Measurements from ENCODE around the gene RALGAPA2.

RALGAPA2 gene

GRCh38 chr20:20406306-20406705 is 306.1 kb downstream of the RALGAPA2 start:
- no peak for TF ChIP-seq ZNF70 (CRISPR knock-in tag; IDR thresholded peaks at IDR 0.05)

GRCh38 chr20:20405623-20406022 is 306.8 kb downstream of the RALGAPA2 start:
- no peak for ATAC-seq
- TF ChIP-seq ZFP3 (CRISPR knock-in tag; IDR thresholded peaks at IDR 0.05) (no peak), ZFP30 (CRISPR knock-in tag; IDR thresholded peaks at IDR 0.05) (no peak), CREB5 (CRISPR knock-in tag; IDR thresholded peaks at IDR 0.05; ENCODE audit: low read depth) (no peak), TOX (CRISPR knock-in tag; IDR thresholded peaks at IDR 0.05; ENCODE audit: borderline replicate concordance) (no peak), ZNF565 (CRISPR knock-in tag; conservative IDR thresholded peaks at IDR 0.05; ENCODE audit: low read depth) (no peak), ZC3H10 (CRISPR knock-in tag; IDR thresholded peaks at IDR 0.05) (no peak)
- TF ChIP-seq, protein P1, sequence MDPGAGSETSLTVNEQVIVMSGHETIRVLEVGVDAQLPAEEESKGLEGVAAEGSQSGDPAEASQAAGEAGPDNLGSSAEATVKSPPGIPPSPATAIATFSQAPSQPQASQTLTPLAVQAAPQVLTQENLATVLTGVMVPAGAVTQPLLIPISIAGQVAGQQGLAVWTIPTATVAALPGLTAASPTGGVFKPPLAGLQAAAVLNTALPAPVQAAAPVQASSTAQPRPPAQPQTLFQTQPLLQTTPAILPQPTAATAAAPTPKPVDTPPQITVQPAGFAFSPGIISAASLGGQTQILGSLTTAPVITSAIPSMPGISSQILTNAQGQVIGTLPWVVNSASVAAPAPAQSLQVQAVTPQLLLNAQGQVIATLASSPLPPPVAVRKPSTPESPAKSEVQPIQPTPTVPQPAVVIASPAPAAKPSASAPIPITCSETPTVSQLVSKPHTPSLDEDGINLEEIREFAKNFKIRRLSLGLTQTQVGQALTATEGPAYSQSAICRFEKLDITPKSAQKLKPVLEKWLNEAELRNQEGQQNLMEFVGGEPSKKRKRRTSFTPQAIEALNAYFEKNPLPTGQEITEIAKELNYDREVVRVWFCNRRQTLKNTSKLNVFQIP (CRISPR knock-in tag; IDR thresholded peaks at IDR 0.05; ENCODE audit: borderline replicate concordance, low read depth) = no peak

More at GRCh38 chr20:20406306-20406705, 306.1 kb downstream of the RALGAPA2 start:
- ATAC-seq = no peak

DNA sequence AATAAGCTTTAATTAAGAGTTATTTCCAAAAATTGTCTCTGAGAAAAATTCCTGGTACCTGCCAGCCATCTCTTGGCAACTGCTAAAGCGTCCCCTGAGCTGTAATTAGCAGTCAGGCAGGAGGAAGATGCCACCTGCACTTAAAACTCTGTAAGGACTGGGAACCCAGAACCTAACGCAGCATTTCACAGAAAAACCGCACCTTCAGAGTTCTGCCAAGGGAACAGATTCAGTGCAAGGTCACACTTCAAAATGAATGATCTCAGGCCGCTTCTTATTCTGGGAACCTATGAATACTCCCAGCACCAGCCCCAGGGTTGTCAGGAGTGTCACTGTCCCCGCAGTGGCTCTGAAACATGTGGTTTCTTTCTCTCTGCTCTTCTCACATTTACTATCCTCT is 307.8 kb downstream of the RALGAPA2 start:
- TF ChIP-seq BACH2 (CRISPR knock-in tag; IDR thresholded peaks at IDR 0.05; ENCODE audit: borderline replicate concordance) (no peak), RARB (CRISPR knock-in tag; IDR thresholded peaks at IDR 0.05) (no peak), CSDC2 (CRISPR knock-in tag; IDR thresholded peaks at IDR 0.05) (no peak), ZNF70 (CRISPR knock-in tag; IDR thresholded peaks at IDR 0.05) (no peak), ZFP30 (CRISPR knock-in tag; IDR thresholded peaks at IDR 0.05) (no peak), ZFP3 (CRISPR knock-in tag; IDR thresholded peaks at IDR 0.05) (no peak), CREB5 (CRISPR knock-in tag; IDR thresholded peaks at IDR 0.05; ENCODE audit: low read depth) (no peak), PATZ1 (CRISPR knock-in tag; IDR thresholded peaks at IDR 0.05; ENCODE audit: borderline replicate concordance) (no peak), ZNF8 (CRISPR knock-in tag; IDR thresholded peaks at IDR 0.05) (no peak)
- TF ChIP-seq, protein P1 (CRISPR knock-in tag; IDR thresholded peaks at IDR 0.05; ENCODE audit: borderline replicate concordance, low read depth) = no peak
- no peak for ATAC-seq

DNA sequence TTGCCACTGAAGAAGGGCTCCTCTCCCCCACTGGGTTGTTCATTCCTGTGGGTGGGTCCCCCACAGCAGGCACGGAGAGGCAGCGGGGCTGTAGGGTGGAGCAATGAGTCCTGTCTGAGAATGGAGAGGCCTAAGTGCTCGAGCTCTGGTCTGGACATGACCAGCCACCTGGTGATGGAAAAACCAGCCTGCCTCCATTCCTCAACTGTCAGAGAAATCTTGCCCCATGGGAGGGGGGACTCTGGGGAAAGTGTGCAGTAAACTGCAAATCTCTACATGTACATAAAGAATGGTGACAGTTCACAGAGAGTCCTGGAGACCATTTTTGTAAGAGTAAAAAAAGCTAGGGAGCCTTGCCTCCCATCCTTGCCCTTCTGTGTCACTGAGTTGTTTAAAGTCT is 310.5 kb downstream of the RALGAPA2 start:
- no peak for ATAC-seq
- TF ChIP-seq RARB (CRISPR knock-in tag; IDR thresholded peaks at IDR 0.05) = no peak
- TF ChIP-seq ZNF8 (CRISPR knock-in tag; IDR thresholded peaks at IDR 0.05) = no peak
- no peak for TF ChIP-seq CSDC2 (CRISPR knock-in tag; IDR thresholded peaks at IDR 0.05)
- no peak for TF ChIP-seq CSRNP3 (CRISPR knock-in tag; IDR thresholded peaks at IDR 0.05)
- TF ChIP-seq ZFP3 (CRISPR knock-in tag; IDR thresholded peaks at IDR 0.05) = no peak
- TF ChIP-seq ZNF565 (CRISPR knock-in tag; conservative IDR thresholded peaks at IDR 0.05; ENCODE audit: low read depth) = no peak
- TF ChIP-seq ESRRG (CRISPR knock-in tag; IDR thresholded peaks at IDR 0.05) = no peak
- TF ChIP-seq, protein P1 (CRISPR knock-in tag; IDR thresholded peaks at IDR 0.05; ENCODE audit: borderline replicate concordance, low read depth) = no peak
- TF ChIP-seq ZFP30 (CRISPR knock-in tag; IDR thresholded peaks at IDR 0.05) = no peak
- TF ChIP-seq ISL1 (CRISPR knock-in tag; IDR thresholded peaks at IDR 0.05) = no peak
- TF ChIP-seq ZC3H10 (CRISPR knock-in tag; IDR thresholded peaks at IDR 0.05) = no peak
- TF ChIP-seq, protein P2, sequence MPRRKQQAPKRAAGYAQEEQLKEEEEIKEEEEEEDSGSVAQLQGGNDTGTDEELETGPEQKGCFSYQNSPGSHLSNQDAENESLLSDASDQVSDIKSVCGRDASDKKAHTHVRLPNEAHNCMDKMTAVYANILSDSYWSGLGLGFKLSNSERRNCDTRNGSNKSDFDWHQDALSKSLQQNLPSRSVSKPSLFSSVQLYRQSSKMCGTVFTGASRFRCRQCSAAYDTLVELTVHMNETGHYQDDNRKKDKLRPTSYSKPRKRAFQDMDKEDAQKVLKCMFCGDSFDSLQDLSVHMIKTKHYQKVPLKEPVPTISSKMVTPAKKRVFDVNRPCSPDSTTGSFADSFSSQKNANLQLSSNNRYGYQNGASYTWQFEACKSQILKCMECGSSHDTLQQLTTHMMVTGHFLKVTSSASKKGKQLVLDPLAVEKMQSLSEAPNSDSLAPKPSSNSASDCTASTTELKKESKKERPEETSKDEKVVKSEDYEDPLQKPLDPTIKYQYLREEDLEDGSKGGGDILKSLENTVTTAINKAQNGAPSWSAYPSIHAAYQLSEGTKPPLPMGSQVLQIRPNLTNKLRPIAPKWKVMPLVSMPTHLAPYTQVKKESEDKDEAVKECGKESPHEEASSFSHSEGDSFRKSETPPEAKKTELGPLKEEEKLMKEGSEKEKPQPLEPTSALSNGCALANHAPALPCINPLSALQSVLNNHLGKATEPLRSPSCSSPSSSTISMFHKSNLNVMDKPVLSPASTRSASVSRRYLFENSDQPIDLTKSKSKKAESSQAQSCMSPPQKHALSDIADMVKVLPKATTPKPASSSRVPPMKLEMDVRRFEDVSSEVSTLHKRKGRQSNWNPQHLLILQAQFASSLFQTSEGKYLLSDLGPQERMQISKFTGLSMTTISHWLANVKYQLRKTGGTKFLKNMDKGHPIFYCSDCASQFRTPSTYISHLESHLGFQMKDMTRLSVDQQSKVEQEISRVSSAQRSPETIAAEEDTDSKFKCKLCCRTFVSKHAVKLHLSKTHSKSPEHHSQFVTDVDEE (CRISPR knock-in tag; IDR thresholded peaks at IDR 0.05) = no peak
- no peak for TF ChIP-seq BACH2 (CRISPR knock-in tag; IDR thresholded peaks at IDR 0.05; ENCODE audit: borderline replicate concordance)
- TF ChIP-seq PATZ1 (CRISPR knock-in tag; IDR thresholded peaks at IDR 0.05; ENCODE audit: borderline replicate concordance) = no peak
- TF ChIP-seq OSR1 (CRISPR knock-in tag; IDR thresholded peaks at IDR 0.05) = no peak
